H9 (cell line): ENCODE data around the gene PCDH10. TPM values are rescaled to one million over a fixed set of nuclear protein-coding genes. Genes with fewer than 3 reads are reported as not detected.

ENCODE experiments used
- DNase-seq: peaks from one replicate; pipeline ENCODE4 v3.0.0-alpha.2; 2017
- H2AFZ ChIP-seq: one replicate; pipeline ENCODE4 v1.6.1; 2013; ENCODE audit warnings: mild to moderate bottlenecking, low read length, control low read depth, moderate library complexity
- H2AK5ac ChIP-seq: 2 replicates; pipeline ENCODE4 v1.6.1; 2013; ENCODE audit warnings: low read length, control low read depth, mixed read lengths; ENCODE audit not compliant: insufficient read length
- H2BK120ac ChIP-seq: one replicate; pipeline ENCODE4 v1.6.1; 2013; ENCODE audit warnings: low read depth, mild to moderate bottlenecking, low read length, control low read depth, inconsistent platforms; ENCODE audit not compliant: poor library complexity, severe bottlenecking
- H2BK12ac ChIP-seq: 2 replicates; pipeline ENCODE4 v1.6.1; 2013; ENCODE audit warnings: low read length, control low read depth, mixed read lengths, low read depth; ENCODE audit not compliant: insufficient read length
- H2BK15ac ChIP-seq: 2 replicates; pipeline ENCODE4 v1.6.1; 2013; ENCODE audit warnings: low read depth, low read length, control low read depth
- H2BK20ac ChIP-seq: one replicate; pipeline ENCODE4 v1.6.1; 2013; ENCODE audit warnings: low read depth, mild to moderate bottlenecking, low read length, control low read depth, inconsistent platforms; ENCODE audit not compliant: poor library complexity, severe bottlenecking
- H2BK5ac ChIP-seq: 2 replicates; pipeline ENCODE4 v1.6.1; 2013; ENCODE audit warnings: low read length, control low read depth, mixed read lengths; ENCODE audit not compliant: insufficient read length
- H3K14ac ChIP-seq: 2 replicates; pipeline ENCODE4 v1.6.1; 2013; ENCODE audit warnings: low read length, control low read depth; ENCODE audit not compliant: insufficient read depth
- H3K18ac ChIP-seq: 2 replicates; pipeline ENCODE4 v1.6.1; 2013; ENCODE audit warnings: low read depth, mild to moderate bottlenecking, mixed read lengths, low read length, control low read depth; ENCODE audit not compliant: insufficient read length
- H3K23ac ChIP-seq: 2 replicates; pipeline ENCODE4 v1.6.1; 2013; ENCODE audit warnings: low read length, control low read depth, mixed read lengths, low read depth; ENCODE audit not compliant: insufficient read length
- H3K23me2 ChIP-seq: 2 replicates; pipeline ENCODE4 v1.6.1; 2013; ENCODE audit warnings: low read depth, mild to moderate bottlenecking, mixed read lengths, low read length, control low read depth; ENCODE audit not compliant: insufficient read length, poor library complexity, severe bottlenecking
- H3K27ac ChIP-seq: 2 replicates; pipeline ENCODE4 v1.5.1; 2013; ENCODE audit warnings: low read length, control low read depth, mixed read lengths, low read depth; ENCODE audit not compliant: insufficient read length
- H3K27me3 ChIP-seq: 2 replicates; pipeline ENCODE4 v1.6.1; 2013; ENCODE audit warnings: low read length, control low read depth, inconsistent platforms; ENCODE audit not compliant: insufficient read depth
- H3K4ac ChIP-seq: 2 replicates; pipeline ENCODE4 v1.6.1; 2013; ENCODE audit warnings: low read depth, mild to moderate bottlenecking, control low read depth, inconsistent platforms, low read length, moderate library complexity
- H3K4me1 ChIP-seq: 2 replicates; pipeline ENCODE4 v1.6.1; 2013; ENCODE audit warnings: low read length, control low read depth, inconsistent platforms; ENCODE audit not compliant: insufficient read depth
- H3K4me2 ChIP-seq: 2 replicates; pipeline ENCODE4 v1.6.1; 2013; ENCODE audit warnings: low read length, control low read depth, mixed read lengths; ENCODE audit not compliant: insufficient read length, insufficient read depth
- H3K56ac ChIP-seq: 2 replicates; pipeline ENCODE4 v1.6.1; 2013; ENCODE audit warnings: low read depth, mild to moderate bottlenecking, mixed read lengths, low read length, control low read depth; ENCODE audit not compliant: insufficient read length
- H3K79me1 ChIP-seq: 2 replicates; pipeline ENCODE4 v1.6.1; 2013; ENCODE audit warnings: low read depth, mild to moderate bottlenecking, moderate library complexity, low read length, control low read depth, inconsistent platforms; ENCODE audit not compliant: insufficient read depth, poor library complexity, severe bottlenecking
- H3K79me2 ChIP-seq: 2 replicates; pipeline ENCODE4 v1.6.1; 2013; ENCODE audit warnings: low read length, control low read depth, inconsistent platforms; ENCODE audit not compliant: insufficient read depth
- H3K9ac ChIP-seq: 2 replicates; pipeline ENCODE4 v1.6.1; 2013; ENCODE audit warnings: low read length, control low read depth, mixed read lengths; ENCODE audit not compliant: insufficient read length; ENCODE audit errors: extremely low read depth
- H3K9me3 ChIP-seq: one replicate; pipeline ENCODE4 v1.6.1; 2013; ENCODE audit warnings: low read depth, low read length, inconsistent platforms; ENCODE audit not compliant: control insufficient read depth
- H3T11ph ChIP-seq: one replicate; pipeline ENCODE4 v1.6.1; 2013; ENCODE audit warnings: mild to moderate bottlenecking, low read length, control low read depth, inconsistent platforms
- H4K20me1 ChIP-seq: one replicate; pipeline ENCODE4 v1.6.1; 2013; ENCODE audit not compliant: control insufficient read depth, insufficient read length, insufficient read depth
- H4K5ac ChIP-seq: 2 replicates; pipeline ENCODE4 v1.6.1; 2013; ENCODE audit warnings: low read depth, mild to moderate bottlenecking, mixed read lengths, low read length, control low read depth; ENCODE audit not compliant: insufficient read length
- H4K8ac ChIP-seq: replicated peaks from 2 replicates; pipeline ENCODE4 v1.6.1; 2013; ENCODE audit warnings: low read length, control low read depth, mixed read lengths, low read depth; ENCODE audit not compliant: insufficient read length
- H4K91ac ChIP-seq: 2 replicates; pipeline ENCODE4 v1.6.1; 2013; ENCODE audit warnings: low read depth, mild to moderate bottlenecking, moderate library complexity, mixed read lengths, low read length, control low read depth; ENCODE audit not compliant: insufficient read length
- H3K27ac Mint-ChIP-seq, 3 experiments: 2 replicates in 2 of 3; 3 replicates in 1 of 3; pipeline ENCODE4 v1.8.0; 2020 to 2021; ENCODE audit warnings: mixed read lengths in 3 of 3, mild to moderate bottlenecking in 1 of 3, moderate library complexity in 1 of 3
- H3K27me3 Mint-ChIP-seq: 2 replicates; pipeline ENCODE4 v1.8.0; 2021; ENCODE audit warnings: low read depth, mild to moderate bottlenecking, moderate library complexity, mixed read lengths
- H3K36me3 Mint-ChIP-seq, 3 experiments: 2 replicates in 2 of 3; 3 replicates in 1 of 3; pipeline ENCODE4 v1.8.0; 2020 to 2021; ENCODE audit warnings: low read depth in 3 of 3, mixed read lengths in 3 of 3; ENCODE audit not compliant: insufficient read depth in 1 of 3
- H3K4me1 Mint-ChIP-seq, 2 experiments: 2 replicates each; pipeline ENCODE4 v1.8.0; 2020; ENCODE audit warnings: mixed read lengths in 2 of 2
- H3K4me3 Mint-ChIP-seq, 2 experiments: 2 replicates in 1 of 2; 3 replicates in 1 of 2; pipeline ENCODE4 v1.8.0; 2020 to 2021; ENCODE audit warnings: mild to moderate bottlenecking in 2 of 2, mixed read lengths in 2 of 2, moderate library complexity in 1 of 2
- H3K9me3 Mint-ChIP-seq, 2 experiments: 2 replicates in 1 of 2; 3 replicates in 1 of 2; pipeline ENCODE4 v1.8.0; 2020; ENCODE audit warnings: mild to moderate bottlenecking in 2 of 2, mixed read lengths in 2 of 2, moderate library complexity in 1 of 2
- WGBS: extraction: QIAGEN DNeasy Blood & Tissue Kit; methylation state at CpG from one replicate; pipeline ENCODE4 v1.1.7; 2013; ENCODE audit warnings: missing lambda C conversion rate, low lambda C conversion rate, mixed read lengths; ENCODE audit not compliant: insufficient read length; ENCODE audit errors: extremely low coverage; 5-methylcytosine and 5-hydroxymethylcytosine counted together
- total RNA-seq: library from RNA; stranded (reverse); gene quantifications from 2 replicates; pipeline ENCODE4 v1.2.1, GENCODE V29; 2021
- TF ChIP-seq, protein P1 (sequence below): fragments of 200-600 bp; sonication (generic); conservative IDR thresholded peaks from 3 replicates; pipeline ENCODE4 v1.8.0; 2021; ENCODE audit warnings: antibody characterized with exemption, mild to moderate bottlenecking

Gene PCDH10
- total RNA-seq, 1 experiment from 2014 or later: 8.1 TPM

DNA sequence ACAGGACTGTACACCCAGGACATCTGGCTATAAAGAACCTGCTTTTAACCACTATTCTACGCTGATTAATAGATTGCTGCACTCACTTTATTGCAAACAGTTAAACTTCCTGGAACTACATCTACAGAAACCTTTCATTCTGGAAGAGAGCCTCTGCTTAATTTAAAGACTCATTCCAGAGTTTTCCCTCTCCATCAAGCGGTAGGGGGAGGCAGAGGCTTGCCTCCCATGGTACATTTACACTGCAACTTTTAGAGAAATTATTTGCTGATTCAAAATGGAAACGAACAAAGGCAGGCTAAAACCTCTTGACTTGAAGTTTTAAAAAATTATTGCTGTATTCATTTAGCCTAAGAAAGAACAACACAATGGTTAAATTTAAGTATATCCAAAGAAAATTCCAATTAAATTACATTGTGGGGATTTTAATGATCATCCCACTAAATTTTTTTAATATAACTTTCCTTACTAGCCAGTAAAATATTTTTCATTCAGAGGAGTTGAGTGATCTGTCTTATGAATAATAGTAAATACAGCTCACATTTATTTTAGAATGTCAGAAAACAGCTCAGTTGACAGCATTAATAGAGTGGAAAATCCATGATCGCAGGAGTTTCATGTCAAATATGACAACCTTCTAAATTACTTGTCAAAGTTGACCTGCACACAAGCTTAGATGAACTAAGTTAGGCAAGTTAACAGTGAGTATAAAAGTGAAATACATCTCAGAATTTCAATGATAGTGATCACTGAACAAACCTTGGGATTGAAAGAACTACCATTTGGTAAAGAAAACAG is 46.3 kb upstream of the PCDH10 start:
- TF ChIP-seq, protein P1, sequence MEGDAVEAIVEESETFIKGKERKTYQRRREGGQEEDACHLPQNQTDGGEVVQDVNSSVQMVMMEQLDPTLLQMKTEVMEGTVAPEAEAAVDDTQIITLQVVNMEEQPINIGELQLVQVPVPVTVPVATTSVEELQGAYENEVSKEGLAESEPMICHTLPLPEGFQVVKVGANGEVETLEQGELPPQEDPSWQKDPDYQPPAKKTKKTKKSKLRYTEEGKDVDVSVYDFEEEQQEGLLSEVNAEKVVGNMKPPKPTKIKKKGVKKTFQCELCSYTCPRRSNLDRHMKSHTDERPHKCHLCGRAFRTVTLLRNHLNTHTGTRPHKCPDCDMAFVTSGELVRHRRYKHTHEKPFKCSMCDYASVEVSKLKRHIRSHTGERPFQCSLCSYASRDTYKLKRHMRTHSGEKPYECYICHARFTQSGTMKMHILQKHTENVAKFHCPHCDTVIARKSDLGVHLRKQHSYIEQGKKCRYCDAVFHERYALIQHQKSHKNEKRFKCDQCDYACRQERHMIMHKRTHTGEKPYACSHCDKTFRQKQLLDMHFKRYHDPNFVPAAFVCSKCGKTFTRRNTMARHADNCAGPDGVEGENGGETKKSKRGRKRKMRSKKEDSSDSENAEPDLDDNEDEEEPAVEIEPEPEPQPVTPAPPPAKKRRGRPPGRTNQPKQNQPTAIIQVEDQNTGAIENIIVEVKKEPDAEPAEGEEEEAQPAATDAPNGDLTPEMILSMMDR: peak; percentile 43; the same call in 2 of the 3 replicates
- Histone ChIP-seq H2AFZ (no peak overlapping the region), H3K9me3 (no peaks in the 10 kb centered on the region), H2BK12ac (no peak overlapping the region), H3K23me2 (no peaks in the 10 kb centered on the region), H2BK15ac (no peak overlapping the region), H3K9ac (no peak overlapping the region), H4K5ac (no peak overlapping the region), H3K79me1 (no peaks in the 10 kb centered on the region), H3K27me3 (no peaks in the 10 kb centered on the region), H3K14ac (no peak overlapping the region), H3K79me2 (no peaks in the 10 kb centered on the region), H3K23ac (no peak overlapping the region), H3K56ac (no peak overlapping the region), H3T11ph (no peak overlapping the region), H3K4me2 (no peak overlapping the region), H2BK120ac (no peak overlapping the region), H2BK5ac (no peak overlapping the region), H3K18ac (no peak overlapping the region), H4K8ac (no peak overlapping the region), H2BK20ac (no peak overlapping the region), H3K4me1 (no peaks in the 10 kb centered on the region), H4K20me1 (no peaks in the 10 kb centered on the region), H3K27ac (no peak overlapping the region), H4K91ac (no peak overlapping the region), H3K4ac (no peak overlapping the region), H2AK5ac (no peak overlapping the region)
- H3K4me3 Mint-ChIP-seq: no peak overlapping the region
- H3K36me3 Mint-ChIP-seq: peaks cover 0 to 12% (median 8%) of the 10 kb centered on the region in 3 experiments; a peak in 4 of 7 replicates
- peak overlapping the region; percentile 47 to 79 (median 56); a peak in 5 of 7 replicates for H3K27ac Mint-ChIP-seq
- H3K9me3 Mint-ChIP-seq: peaks cover 0 to 9% of the 10 kb centered on the region in 2 experiments; a peak in 2 of 5 replicates
- peaks cover 10 to 11% of the 10 kb centered on the region in 2 experiments for H3K4me1 Mint-ChIP-seq
- WGBS: no CpG with 5 or more reads among the region's 4 CpGs
- H3K27me3 Mint-ChIP-seq: no peaks in the 10 kb centered on the region
- DNase-seq: no peak
